ENCODE results near the gene MEX3B.
"Not testable (repeated sequence)": the region's sequence is repeated elsewhere in the genome, so short reads cannot be mapped to it uniquely, and the experiment has no call there.

MEX3B gene

DNA sequence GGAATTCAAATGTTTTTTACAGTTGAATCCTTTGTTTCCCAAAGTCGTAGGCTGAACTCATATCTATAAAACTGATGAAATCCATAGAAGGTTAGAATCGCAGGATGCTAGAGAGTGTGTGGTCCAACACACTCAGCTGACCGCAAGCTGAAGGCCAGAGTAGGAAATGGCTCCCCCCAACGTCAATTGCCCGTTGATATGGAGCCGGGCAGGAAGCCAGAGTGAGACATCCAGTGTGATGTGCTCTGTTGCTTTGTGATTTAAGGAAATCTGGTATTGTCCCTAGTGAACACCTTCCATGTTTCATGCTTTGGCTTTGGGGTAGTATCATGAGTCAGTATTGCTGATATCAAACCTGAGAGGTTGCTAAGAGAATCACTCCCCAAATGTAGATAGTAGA lies 5.8 kb upstream of the MEX3B start:
- intact Hi-C loops (cut with DNase I) = no loop called here
- peak in 3 of 10 donors; percentile 8 to 55 (median 22) for DNase-seq

DNA sequence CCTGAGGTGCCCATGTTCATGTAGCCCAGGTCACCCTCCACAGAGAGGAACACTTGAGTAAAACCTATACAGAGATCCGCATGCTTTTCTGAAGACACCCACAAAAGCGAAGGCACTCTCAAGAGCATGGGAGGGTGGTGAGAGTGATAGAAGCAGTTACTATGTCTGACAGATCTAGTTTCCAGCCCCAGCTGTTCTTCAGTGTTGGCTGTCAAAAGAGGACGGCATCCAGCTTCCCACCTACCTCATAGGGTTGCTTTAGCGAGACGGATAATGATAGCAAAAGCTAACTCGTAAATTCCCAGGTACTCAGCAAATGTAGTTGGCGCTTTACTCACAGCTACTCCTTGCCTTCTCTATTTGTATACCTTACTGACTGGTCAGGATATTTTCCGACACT lies 3.0 kb upstream of the MEX3B start:
- no peak for DNase-seq

DNA sequence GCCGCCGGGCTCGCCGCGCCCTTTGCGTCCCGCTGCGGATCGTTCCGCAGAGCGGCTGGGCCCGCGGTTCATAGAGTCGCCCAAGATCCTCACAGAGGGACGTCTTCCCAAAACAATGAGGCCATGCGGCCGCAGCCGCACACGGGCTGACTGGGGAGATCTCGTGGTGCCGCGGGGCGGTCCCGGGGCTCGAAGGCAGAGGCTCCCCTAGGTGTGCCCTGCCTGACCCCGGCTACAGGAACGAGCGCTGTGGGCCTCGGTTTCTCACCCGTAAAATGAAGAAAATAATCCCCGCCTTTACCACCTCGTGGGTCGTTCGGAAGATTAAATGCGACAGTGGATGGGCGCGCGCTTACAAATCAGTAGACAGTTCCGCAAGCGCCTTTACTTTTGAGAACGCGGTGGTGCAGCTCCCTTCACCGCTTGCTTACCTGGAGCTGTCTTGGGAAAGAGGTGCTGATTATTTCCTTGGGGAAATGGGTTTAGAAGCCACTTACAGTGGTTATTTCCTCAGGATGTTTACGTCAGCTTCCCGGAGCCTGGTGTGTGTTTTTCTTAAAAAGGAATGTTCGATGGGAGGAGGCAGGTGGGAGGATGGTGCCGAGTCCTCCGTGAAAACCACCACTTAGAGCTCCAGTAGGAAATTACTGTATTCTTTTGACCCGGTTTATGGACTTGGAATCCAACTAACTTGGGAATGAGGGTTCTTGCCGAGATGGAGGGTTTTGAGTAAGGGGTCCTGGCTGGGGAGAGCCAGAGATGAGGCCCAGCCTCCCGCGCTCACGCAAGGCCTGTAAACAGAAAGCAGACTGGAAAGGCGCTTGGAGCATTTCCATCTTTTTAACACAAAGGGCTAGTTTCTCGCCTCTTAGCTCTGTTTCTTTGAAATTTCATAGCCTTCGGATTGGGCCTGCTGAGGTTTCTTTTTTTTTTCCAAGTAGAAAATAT lies 1.9 kb upstream of the MEX3B start:
- DNase-seq = peak in 7 of 10 donors; percentile 13 to 87 (median 24)
- intact Hi-C loops (cut with DNase I) = loop anchor here (1.0 to 5.0 kb wide), 3 partner anchors 90 to 567 kb away; no protein-coding TSS in a partner anchor

More for the DNA sequence above, 3.0 kb upstream of the MEX3B start:
- intact Hi-C loops (cut with DNase I) = loop anchor here (5.0 kb wide), 2 partner anchors 88 to 148 kb away; no protein-coding TSS in a partner anchor

DNA sequence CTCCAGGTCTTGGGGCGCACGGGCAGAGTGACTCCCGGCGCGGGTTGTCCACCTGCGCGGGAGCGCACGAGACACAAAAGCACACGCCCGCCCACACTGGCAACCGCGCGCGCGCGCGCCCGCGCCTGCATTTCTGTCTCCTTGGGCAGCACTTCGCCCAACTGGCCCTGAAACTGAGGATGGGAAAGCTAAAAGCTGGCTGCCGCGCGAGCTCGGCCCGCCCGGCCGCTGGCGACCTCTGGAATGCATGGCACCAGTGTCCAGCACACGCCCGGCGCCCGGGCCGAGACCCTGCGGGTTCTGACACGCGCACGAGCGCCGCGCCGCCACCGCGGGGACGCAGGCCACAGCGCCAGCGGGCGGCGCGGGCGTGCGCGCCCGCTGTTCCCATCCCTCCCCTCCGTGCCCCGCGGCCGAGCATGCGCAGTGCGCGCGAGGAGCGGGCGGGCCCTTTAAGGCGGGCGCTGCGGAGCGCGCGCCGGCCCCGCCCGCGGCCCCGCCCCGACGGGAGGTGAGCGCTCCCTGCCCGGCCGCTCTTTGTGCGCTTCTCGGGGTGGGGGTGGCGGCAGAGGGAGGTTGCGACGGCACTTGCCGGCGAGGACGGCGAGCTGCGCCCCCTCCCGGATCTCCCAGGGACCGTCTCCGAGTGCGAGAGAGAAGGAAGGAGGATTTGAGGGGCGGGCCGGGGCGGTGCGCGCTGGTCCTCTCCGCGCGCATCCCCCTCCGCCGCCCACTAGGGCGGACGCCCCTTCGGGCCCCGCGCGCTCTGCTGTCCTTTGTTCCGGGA lies 1.0 kb upstream of the MEX3B start:
- intact Hi-C loops (cut with DNase I) = loop anchor here (1.0 to 5.0 kb wide), 3 partner anchors 90 to 567 kb away; no protein-coding TSS in a partner anchor
- DNase-seq = peak; percentile 78 to 98 (median 86)

DNA sequence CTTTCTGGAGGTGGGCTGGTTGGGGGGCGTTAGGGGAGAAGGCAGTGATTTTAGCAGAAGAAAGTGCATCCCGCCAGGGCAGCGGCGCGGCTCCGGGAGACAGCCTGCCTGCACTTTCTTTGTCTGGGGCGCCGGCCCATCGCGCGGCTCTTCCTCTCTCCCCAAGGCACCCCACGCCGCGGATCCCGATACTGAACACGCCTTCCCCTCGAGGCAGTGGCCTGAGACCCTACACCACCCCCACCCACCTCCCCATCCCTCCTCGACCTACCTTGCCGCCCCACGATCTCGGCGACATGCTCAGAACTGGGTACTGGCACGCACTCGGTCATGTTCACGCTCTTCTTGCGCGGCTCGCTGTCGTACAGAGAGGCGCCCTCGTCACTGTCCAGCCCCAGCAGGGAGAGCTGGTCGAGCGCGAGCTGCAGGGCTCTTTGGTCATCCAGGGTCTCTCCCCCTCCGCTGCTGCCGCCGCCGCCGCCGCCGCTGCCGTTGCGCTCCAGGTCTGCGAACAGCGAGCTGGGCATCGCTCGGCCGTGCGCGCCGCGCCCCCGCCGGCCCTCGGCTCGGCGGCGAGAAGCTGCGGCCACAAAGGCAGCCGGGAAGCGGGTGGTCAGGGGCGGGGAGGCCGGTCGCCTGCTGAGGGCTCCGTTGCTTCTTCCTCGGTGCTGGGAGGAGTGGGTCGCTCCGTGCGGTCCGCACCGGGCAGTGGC lies 483 bp downstream of the MEX3B start:
- DNase-seq = peak; percentile 35 to 93 (median 48)
- intact Hi-C loops (cut with DNase I) = loop anchor here (5.0 kb wide), 2 partner anchors 92 to 152 kb away; no protein-coding TSS in a partner anchor

DNA sequence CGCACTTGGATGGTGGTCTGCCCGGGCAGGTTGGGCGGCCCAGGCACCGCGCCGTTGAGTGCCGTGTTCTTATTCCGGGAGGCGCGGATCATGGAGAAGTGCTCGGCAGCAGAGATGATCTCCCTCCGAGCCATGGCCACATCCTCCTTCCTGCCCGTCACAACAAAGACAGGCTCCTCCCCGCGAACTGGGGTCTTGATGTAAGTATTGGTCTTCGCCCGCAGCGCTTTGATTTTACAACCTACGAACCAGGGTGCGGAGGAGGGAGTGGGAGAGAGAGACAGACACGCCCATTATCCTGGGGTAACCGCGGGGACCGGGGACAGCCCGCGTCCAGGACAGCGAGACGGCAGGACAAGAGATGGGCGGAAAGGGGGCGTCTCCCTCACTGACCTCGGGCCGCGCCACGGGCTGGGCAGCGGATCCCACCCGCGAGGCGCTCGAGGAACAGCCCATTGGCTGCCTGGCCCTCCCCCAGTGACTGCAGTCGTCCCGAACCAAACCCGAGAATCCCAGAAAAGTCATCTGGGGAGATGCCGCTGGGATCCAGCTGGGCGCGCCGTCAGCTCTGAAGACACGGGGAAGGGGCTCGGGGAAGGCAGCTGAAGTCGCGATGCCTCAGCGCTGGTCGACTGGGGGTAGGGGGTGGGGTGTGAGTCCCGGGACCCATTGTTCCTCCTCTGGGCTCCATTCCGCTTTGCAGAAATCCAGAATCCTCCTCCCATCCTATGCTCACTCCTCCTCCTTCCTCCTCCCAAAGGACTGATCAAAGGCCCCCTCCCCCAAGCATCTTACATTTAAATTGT lies 1.2 kb downstream of the MEX3B start:
- intact Hi-C loops (cut with DNase I) = loop anchor here (5.0 kb wide), 2 partner anchors 93 to 153 kb away; no protein-coding TSS in a partner anchor
- peak in 8 of 10 donors; percentile 21 to 90 (median 48) for DNase-seq

DNA sequence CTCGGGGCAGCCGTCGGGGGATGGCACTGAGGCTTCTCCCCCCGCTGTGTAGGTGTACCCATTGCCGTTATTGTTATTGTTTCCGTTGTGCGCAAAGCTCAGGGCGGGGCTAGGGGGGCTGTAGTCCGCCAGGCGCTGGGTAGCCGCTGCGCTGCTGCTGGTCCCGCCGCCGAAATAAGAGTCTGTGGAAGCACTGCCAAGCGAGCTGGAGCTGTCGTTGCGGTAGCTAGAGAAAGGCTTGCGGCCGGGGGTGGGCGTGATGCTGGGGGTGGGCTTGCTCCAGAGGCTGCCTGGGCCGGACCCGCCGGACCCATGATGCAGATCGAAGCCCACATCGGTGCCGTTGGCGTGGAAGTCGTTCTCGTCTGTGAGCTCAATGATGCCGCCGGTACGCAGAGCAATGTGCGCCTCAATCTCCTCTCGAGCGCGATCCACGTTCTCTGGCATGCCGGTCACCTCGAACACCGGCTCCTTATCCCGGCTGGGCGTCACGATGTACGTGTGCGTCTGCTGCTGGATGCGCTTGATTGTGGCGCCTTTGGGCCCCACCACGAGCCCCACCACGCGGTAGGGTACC lies 1.9 kb downstream of the MEX3B start:
- intact Hi-C loops (cut with DNase I) = no loop called here
- peak in 4 of 10 donors; percentile 13 to 77 (median 46) for DNase-seq

DNA sequence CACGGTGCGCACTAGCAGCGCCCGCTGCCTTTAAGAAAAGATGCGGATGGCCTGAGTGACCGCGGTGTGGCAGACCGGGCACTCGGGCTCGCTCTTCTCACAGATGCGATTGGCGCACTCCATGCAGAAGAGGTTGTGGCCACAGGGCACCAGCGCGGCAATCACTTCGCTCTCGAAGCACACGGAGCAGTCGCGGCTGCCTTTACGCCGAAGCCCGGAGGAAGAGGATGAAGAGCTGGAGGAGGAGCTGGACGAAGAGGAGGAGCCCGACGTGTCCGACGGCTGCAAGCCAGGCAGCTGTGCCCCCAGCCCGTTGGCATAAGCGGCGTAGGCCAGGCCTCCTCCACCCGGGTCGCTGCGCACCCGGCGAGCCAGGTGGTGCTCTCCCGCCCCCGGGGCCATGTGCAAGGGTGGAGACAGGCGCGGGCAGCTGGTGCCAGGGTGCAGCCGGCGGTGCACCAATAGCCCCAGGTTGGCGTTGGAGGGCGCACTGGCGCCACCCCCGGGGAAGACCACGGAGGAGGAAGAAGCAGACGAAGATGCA lies 2.6 kb downstream of the MEX3B start:
- DNase-seq = peak in 2 of 10 donors; percentile 73 to 84
- intact Hi-C loops (cut with DNase I) = no loop called here

DNA sequence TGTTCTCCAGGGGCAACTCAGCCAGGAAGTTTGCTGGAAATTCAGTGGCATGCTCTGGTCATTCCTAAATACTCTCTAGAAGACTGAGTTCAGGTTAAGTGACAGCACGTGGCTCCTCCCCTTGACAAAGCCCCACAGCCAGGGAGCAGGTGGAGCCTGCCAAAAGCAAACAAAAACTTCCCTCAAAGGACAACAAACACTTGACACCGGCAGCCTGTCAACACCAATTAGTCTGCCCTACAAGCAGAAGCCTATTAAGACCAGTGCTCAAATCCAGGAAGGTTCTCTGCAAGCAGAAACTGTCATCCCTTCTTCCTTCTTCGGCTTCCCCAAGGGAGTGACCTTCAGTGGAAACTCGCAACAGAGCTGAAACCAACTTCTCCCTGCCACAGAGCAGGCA lies 5.0 kb downstream of the MEX3B start:
- intact Hi-C loops (cut with DNase I) = no loop called here
- DNase-seq = no peak

DNA sequence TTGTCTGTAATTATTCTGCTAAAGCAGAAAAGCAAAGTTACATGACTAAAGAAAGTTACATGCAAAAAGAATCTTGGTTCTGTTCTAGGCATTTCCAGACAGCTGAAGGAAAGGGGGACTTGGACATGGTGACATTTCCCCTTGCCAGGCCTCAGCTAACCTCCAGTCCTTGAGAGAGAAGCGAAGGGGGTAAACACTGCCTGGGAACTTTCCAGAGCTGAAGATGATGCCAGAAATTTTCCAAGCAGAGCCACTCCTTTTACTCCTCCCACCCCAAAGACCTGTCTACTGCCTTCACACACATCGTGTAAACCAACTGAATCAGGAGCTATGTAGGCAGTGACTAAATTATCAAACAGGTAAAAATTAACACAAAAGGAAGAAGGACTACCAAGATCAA lies 5.4 kb downstream of the MEX3B start:
- intact Hi-C loops (cut with DNase I) = no loop called here
- DNase-seq = no peak

DNA sequence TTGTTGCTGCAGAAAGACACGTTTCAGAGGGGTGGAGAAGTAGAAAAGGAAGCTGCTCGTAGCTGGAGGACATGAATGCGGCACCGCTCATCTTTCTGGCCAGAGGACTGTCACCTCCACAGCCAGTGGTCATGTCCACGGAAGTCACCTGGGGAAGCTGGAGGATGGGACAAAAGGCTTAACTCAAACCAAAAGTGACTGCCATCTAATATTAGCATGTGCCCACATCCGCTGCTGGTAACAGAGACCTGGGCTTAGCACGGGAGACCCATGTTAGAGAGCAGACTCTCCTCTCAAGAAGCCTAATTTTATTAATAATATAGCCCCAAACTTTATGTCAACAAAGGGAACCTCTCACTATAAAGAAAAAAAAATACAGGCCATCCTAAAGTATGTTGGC lies 5.9 kb downstream of the MEX3B start:
- intact Hi-C loops (cut with DNase I) = no loop called here
- no peak for DNase-seq

DNA sequence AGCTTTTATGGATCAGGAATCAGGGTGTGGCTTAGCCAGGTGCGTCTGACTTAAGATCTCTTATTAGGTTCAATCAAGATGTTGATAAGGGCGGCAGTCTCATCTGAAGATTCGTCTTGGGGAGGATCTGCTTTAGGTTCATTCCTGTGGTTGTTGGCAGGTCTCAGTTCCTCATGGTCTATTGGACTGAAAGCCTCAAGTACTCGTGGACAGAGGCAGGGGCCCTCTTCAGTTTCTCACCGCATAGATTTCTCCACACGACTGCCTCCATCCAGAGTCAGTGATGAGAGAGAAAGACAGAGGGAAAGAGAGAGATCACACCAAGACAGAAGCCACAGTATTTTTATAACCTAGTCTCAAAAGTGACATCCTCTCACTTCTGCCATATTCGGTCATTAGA lies 9.4 kb downstream of the MEX3B start:
- DNase-seq = peak in 1 of 10 donors; percentile 10
- intact Hi-C loops (cut with DNase I) = no loop called here

DNA sequence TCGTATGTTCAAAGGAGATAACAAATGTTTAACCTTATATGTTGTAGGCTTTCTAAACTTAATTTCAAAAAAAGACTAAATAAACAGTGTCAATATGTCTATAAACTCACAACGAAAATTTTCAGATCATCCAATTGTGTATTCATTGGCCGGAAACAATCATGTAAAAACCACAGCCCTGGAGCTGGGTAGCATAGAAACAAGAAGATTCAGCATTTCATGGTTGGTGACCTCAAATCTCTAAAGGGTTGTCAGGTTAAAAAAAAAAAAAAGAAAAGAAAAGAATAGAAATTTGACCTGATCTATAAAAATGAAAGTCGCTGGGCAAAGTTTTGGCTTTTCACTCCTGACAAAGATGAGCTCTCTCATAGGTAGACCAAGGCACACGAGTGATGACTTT lies 13.9 kb downstream of the MEX3B start:
- DNase-seq = no peak
- intact Hi-C loops (cut with DNase I) = no loop called here

DNA sequence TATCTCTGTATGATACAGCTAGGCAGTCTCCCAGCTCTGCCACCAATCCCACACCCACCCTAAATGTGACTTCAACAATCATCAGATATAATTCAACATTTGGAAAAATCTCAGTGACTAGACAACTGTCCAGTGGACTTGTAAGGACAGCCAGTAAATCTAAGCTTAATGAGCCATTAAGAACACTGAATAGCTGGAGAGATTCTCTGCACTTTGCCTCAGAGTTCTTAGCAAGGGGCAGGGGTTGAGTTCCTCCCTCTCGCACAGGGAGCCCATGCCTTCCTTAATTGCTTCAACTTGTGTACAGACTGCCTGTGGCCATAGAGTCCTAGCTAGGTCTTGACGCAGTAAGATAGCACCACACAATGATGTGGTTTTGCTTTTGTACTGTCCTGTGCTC lies 15.6 kb downstream of the MEX3B start:
- no peak for DNase-seq
- intact Hi-C loops (cut with DNase I) = no loop called here

DNA sequence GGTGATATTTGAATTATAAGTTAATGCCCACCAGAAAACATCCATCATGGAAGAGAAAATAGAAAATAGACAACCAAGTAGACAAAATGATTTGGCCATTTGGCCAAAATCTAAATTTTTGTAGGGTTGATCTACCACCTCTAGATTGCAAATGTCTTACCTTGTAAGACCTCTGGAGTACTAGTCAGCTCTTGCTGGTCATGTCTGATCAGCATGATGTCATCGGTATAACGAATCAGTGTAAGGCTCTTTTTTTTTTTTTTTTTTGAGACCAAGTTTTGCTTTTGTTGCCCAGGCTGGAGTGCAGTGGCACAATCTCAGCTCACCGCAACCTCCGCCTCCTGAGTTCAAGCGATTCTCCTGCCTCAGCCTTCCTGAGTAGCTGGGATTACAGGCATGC lies 17.7 kb downstream of the MEX3B start:
- DNase-seq; intact Hi-C loops (cut with DNase I): not testable (repeated sequence)

DNA sequence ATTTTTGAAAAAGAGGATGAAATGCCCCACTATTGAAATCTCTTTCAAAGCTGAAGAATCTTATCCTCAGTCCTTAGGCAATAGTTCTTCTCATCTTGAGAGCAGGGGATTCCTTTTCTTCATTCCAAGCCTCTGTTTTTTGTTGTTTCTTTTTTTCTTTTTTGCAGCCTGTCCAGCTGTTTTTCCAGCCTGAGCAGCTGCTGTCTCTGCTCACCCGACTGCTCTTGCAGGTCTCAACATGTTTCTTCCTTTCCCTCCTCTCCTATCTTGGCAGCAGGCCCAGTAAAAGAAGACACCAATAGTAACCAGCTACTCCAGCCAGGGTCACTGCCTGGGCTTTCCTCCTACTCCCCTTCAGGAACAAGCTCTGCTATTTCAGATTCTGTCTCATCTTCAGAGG lies 23.8 kb downstream of the MEX3B start:
- DNase-seq = no peak

DNA sequence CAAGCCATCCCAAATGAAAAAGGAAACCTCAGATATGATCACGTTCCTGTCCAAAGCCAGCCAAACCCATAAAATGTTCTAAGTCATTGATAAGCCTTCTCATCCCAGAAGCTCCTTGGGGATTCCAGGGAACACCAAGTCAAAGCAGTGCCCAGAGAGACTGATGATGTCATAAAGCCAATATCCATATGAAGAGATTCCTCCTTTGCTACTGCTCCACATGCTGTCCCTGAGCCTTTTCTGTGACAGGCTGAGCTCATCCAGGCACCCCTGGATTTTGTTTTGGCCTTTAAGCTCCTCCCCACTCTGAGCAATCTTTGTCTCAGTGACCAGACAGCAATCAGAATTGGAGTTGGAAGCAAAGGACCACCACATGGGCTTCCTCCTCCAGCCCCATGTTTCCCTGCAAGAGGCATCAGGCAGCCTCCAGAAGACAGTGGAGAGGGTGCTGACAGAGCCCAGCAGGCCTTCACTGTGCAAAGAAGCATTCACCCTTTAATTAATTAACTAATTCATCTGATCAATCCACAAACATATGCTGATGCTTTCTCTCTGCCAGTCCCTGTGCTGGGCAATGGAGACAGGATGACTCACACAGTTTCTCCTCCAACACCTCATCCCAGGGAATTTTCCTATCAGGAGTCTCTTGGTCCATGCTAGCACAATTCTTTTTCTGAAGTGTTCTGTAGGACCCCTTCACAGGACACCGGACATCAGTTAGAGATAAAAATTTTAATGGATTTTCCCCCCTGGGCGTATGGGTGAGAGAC lies 25.0 kb downstream of the MEX3B start:
- intact Hi-C loops (cut with DNase I) = no loop called here
- DNase-seq = no peak

More for the DNA sequence above, 23.8 kb downstream of the MEX3B start:
- intact Hi-C loops (cut with DNase I) = no loop called here

DNA sequence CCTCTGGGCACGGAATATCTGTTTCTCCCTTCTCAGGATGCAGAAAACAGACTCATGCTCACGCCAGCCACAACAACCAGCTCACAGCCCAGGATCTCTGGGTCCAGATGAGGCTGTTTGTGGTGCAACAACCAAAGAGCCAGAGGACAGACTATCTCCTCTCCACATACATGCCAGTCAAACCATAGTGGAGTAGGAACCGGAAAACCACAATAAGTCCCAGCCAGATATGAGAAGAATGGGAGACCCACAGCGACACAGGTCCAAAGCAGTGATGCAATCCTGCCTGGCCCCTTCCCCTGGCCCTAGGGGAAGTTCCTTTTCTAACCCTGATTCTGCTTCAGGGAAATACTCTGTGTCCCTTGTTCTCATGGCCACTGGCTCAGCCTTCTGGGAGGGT lies 27.6 kb downstream of the MEX3B start:
- no peak for DNase-seq
- intact Hi-C loops (cut with DNase I) = no loop called here
